Measurements from ENCODE around the gene CMSS1.

Gene CMSS1

DNA sequence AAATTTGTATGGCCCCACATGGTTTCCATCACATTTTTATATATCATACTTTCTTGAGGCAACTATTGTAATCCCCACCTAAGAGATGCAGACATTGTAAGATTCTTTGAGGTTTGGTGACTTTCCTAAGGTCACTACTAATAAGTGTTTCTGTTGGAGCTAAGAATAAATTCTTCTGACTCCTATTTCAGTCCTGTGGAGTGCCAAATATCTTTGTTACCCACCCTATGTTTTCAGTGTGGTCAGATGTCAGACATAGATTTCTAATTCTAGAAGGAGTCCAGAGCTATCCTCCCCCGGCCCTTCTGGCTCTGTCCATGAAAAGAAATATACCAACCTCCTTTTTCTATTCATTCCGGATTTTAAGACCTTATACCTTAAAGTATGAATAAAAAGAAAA, 342.9 kb downstream of the CMSS1 start:
- no peak for DNase-seq

GRCh38 chr3:100163787-100164186, 346.1 kb downstream of the CMSS1 start:
- no peak for DNase-seq

GRCh38 chr3:100164743-100165142, 347.1 kb downstream of the CMSS1 start:
- no peak for DNase-seq

GRCh38 chr3:100165926-100166550, 348.4 kb downstream of the CMSS1 start:
- DNase-seq, result no peak

- no peak for DNase-seq
These were observed 351.7 kb downstream of the CMSS1 start for GRCh38 chr3:100169201-100169920.

DNA sequence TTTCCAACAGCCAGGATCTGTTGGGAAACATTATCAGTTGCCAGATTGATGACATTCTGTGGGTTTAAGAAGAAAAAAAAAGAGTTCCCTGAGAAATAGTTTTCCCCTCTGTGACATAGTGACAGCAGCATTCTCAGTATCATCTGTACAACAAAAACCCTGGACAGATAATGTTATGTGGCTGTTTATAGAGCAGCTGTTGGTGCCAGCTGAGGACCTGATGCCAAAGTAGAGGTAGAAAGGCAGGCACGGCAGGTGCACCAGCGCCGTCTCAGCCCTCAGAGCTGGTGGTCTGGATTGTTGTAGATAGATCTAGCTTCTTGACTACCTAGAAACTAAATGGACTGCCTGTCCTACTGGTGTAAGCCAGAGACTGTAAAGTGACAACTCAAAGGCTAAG, 352.8 kb downstream of the CMSS1 start:
- no peak for DNase-seq

GRCh38 chr3:100171211-100171914, 353.7 kb downstream of the CMSS1 start:
- DNase-seq, result no peak

- DNase-seq, result no peak
These were observed 356.3 kb downstream of the CMSS1 start for GRCh38 chr3:100173961-100174360.

- no peak for DNase-seq
These were observed 358.1 kb downstream of the CMSS1 start for GRCh38 chr3:100175637-100176280.

DNA sequence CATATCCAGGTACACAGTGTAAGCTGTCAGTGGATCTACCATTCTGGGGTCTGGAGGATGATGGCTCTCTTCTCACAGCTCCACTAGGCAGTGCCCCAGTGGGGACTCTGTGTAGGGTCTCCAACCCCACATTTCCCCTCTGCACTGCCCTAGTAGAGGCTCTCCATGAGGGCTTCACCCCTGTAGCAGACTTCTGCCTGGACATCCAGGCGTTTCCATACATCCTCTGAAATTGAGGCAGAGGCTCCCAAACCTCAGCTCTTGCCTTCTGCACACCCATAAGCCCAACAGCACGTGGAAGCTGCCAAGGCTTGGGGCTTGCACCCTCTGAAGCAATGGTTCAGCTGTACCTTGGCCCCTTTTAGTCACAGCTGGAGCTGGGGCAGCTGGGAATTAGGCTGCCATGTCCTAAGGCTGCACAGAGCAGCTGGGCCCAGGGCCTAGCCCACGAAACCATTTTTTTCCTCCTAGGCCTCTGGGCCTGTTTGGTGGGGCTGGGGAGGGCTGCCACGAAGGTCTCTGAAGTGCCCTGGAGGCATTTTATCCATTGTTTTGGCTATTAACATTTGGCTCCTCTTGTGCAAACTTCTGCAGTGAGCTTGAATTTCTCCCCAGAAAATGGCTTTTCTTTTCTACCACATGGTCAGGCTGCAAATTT, 362.2 kb downstream of the CMSS1 start:
- no peak for DNase-seq

- DNase-seq, result no peak
These were observed 366.0 kb downstream of the CMSS1 start for GRCh38 chr3:100183608-100184125.

DNA sequence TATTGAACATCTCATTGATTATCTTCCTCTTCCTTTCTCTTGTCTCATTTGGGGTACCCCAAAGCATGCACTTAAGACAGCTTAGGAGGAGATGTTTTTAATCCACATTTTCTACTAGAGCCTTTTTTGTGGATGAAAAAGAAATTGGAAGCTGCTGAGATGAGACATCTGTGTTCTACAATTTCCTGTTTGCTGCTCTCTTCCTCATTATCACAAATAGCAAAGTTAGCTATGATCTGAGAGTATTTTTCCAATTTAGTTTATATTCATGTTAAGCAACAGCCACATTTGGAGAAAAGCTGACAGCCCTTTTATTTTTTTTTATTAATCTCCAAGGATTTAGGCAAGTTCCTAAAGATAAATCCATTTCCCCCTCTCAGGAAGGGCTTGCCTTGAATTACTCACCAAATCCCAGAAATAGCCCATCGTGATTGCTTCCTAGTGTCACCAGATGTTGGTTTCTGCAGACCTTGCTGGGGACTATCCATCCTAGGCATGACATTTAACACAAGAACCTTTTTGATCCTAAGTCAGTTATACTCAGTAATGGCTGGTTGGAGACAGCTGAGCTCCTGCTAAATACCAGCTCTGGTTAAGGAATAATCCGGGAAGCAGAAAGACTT, 367.4 kb downstream of the CMSS1 start:
- DNase-seq, result no peak

GRCh38 chr3:100185847-100186246, 368.2 kb downstream of the CMSS1 start:
- no peak for DNase-seq

- DNase-seq, result no peak
These were observed 371.8 kb downstream of the CMSS1 start for GRCh38 chr3:100189444-100189964.

GRCh38 chr3:100195375-100195774, 377.7 kb downstream of the CMSS1 start:
- no peak for DNase-seq

DNA sequence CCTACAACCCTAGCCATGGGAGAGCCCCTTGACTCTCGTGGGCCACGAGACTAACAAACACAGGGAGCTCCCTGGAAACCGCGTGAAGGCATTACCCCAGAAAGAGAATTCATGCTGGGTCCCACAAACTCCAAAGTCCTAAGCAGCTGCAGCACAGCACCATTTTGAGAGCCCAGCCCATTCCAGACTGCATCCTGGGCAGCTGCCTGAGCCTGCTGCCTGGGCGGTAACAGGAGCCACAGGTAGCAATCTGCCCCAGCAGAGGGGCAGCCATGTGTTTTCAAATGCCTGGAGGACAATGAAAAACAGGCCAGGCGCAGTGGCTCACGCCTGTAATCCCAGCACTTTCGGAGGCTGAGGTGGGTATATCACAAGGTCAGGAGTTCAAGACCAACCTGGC, 380.2 kb downstream of the CMSS1 start:
- no peak for DNase-seq

DNA sequence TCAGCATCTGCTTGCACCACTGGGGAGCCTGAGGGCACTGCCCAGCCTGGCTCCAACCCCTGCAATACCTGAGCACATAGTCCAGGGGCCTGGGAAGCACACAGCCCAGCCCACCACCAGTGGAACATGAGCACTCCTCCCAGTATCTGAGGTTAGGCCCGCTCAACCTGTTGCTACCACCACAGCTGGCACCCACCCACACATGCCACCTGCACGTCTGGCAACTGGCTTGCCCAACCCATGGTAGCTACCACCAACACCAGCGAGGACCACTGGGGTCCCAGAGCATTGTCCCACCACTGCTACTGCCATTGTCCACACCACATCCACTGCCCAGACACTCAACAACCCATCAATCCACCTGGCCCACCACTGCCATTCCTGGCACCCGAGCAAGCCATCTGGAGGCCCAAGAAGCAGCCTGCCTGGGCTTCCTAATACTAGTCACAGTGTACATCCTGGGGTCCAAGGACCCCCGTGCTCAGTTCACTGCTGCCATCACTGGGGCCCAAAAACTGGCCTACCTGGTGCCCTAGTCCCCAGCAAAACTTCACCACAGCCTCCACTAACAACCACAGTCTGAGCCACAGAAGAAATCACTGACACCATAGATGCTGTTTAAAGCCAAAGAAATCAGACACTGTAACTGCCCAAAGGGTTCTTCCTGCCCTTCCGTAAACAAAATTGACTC, 381.1 kb downstream of the CMSS1 start:
- DNase-seq, result no peak

- DNase-seq, result no peak
These were observed 387.5 kb downstream of the CMSS1 start for GRCh38 chr3:100205171-100205570.

- DNase-seq, result no peak
These were observed 389.0 kb downstream of the CMSS1 start for GRCh38 chr3:100206687-100207086.

DNA sequence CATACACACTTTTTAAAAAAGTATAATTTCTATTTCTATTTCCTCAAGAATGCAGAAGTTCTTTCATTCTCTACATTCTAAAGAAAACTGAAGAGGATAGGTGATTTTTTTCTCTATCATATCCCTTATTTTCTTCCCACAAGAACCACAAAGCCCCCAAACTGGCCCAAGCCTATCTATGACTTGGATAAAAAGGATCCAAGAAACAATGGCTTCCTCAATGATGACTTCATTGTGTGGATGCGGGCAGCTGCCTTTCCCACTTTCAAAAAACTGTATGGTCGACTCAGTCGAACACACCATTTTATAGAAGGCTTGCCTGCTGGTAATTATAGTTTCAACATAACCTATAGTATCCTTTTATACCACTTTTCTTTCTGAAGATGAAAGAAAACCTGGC, 390.2 kb downstream of the CMSS1 start:
- no peak for DNase-seq

DNA sequence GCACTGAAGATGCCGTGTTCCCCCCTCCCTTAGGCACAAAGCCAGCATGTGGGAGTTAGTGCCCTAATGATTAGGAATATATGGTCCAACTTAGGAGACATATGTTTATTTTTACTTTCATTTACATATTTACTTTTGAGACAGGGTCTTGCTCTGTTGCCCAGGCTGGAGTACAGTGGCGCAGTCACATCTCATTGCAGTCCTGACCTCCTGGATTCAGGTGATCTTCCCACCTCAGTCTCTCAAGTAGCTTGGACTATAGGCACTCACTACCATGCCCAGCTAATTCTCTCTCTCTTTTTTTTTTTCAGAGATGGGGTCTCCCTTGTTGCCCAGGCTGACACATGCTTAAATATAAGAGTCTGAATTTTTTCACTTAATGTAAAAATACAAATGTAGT, 391.5 kb downstream of the CMSS1 start:
- no peak for DNase-seq

Data from cortex of kidney (tissue), 1 donor.